ENCODE measurements around the gene LGI2. TPM values are rescaled to one million over a fixed set of nuclear protein-coding genes. Genes with fewer than 3 reads are reported as not detected.
A peak's percentile ranks its signal among the peaks of the same experiment; 100 is the strongest.

The LGI2 gene
- total and polyA plus RNA-seq, 7 donors: 0.23 to 6.7 (median 1.8) TPM; not detected in 1

DNA sequence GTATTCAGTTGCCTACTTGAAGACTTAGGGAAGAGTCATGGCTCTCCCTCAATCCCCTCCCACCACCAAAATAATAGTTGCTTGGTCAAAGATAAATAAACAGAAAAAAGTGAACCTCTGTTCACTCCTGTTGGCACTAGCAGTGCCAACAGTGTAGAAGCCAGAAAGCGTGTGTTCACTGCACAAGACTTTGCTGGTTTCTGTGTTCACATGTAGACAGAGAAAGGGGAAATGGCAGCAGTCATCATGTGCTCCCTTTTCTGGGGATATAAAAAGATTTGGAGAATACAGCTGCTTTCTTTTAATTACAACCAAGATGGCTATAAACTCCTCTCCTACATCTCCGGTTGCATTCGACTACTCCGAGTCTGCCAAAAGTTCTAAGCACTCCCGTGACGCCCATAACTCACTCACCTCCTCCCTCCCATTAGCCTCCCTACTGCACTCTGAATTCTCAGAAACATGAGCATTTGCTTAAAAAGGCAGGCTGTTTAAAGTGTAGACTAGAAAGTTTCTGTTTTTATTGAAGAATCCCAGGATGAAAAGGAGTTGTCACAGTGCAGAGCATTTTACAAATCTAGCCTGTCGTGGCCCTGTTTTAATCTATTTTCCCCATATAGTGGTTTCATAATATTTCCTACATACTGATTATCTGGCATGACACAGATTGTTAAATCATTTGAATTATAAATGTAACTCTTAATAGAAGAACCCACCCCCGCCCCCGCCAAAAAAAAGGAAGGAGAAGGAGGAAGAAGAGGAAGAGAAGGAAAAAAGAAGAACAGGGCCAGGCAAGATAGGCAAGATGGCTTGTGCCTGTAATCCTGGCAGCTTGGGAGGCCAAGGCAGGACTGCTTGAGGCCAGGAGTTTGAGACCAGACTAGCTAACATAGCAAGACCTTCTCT lies 16.7 kb downstream of the LGI2 start:
- peak overlapping the region; percentile 40 to 67 (median 55) for H3K27ac ChIP-seq
- no peaks in the 10 kb centered on the region for H3K9me3 ChIP-seq
- intact Hi-C loops (cut with DNase I): no loop called here
- WGBS, 2 donors: 69 to 80% methylated on average over 9 of the region's 9 CpGs
- H3K36me3 ChIP-seq: no peaks in the 10 kb centered on the region
- H3K4me3 ChIP-seq: no peak overlapping the region
- H3K27me3 ChIP-seq: no peaks in the 10 kb centered on the region
- no peak for DNase-seq
- TF ChIP-seq CTCF (IDR thresholded peaks at IDR 0.05) (no peak), POLR2A (IDR thresholded peaks at IDR 0.05) (no peak), POLR2AphosphoS5 (IDR thresholded peaks at IDR 0.05) (peak in 1 of 4 donors; percentile 30)
- peaks cover 2 to 26% (median 22%) of the 10 kb centered on the region in 4 donors for H3K4me1 ChIP-seq

DNA sequence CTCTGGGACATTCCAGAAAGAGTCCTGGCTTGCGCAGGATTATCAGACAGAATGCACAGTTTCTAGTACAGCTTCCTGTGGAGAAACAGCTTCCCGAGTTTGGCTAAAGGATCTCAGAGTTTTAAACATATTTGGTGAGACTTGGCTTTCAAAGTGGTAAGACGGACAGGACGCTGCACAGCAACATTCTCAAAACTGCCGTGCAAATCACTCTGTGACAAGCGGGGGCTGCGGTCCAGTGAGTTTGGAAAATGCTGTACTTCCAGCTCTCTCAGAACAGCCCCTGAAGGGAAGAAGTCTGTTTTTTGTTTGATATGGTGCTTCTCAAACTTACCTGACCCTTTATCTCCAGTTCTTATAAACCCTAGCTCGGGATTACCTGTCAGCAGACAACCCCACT lies 18.1 kb downstream of the LGI2 start:
- H3K27ac ChIP-seq: peak overlapping the region in 2 of 4 donors; percentile 50 to 67
- WGBS, 2 donors: 86 to 91% methylated on average over 8 of the region's 8 CpGs
- no peak for DNase-seq
- TF ChIP-seq CTCF (IDR thresholded peaks at IDR 0.05): no peak
- TF ChIP-seq POLR2A (IDR thresholded peaks at IDR 0.05): no peak
- no peak for TF ChIP-seq POLR2AphosphoS5 (IDR thresholded peaks at IDR 0.05)
- TF ChIP-seq EP300 (IDR thresholded peaks at IDR 0.05): no peak
- H3K9me3 ChIP-seq: no peaks in the 10 kb centered on the region
- no peaks in the 10 kb centered on the region for H3K36me3 ChIP-seq
- H3K4me3 ChIP-seq: no peak overlapping the region
- H3K27me3 ChIP-seq: no peaks in the 10 kb centered on the region
- peaks cover 2 to 26% (median 22%) of the 10 kb centered on the region in 4 donors for H3K4me1 ChIP-seq
- intact Hi-C loops (cut with DNase I): no loop called here

GRCh38 chr4:25011135-25011866 lies 19.4 kb downstream of the LGI2 start:
- H3K27ac ChIP-seq: no peak overlapping the region
- no peaks in the 10 kb centered on the region for H3K9me3 ChIP-seq
- peaks cover 2 to 26% (median 22%) of the 10 kb centered on the region in 4 donors for H3K4me1 ChIP-seq
- H3K36me3 ChIP-seq: no peaks in the 10 kb centered on the region
- H3K4me3 ChIP-seq: no peak overlapping the region
- TF ChIP-seq CTCF (IDR thresholded peaks at IDR 0.05) (no peak), EP300 (IDR thresholded peaks at IDR 0.05) (no peak), POLR2AphosphoS5 (IDR thresholded peaks at IDR 0.05) (no peak), POLR2A (IDR thresholded peaks at IDR 0.05) (no peak)
- DNase-seq: no peak
- intact Hi-C loops (cut with DNase I): no loop called here
- 63 to 77% methylated on average over 14 of the region's 14 CpGs for WGBS, 2 donors
- no peaks in the 10 kb centered on the region for H3K27me3 ChIP-seq

GRCh38 chr4:25007598-25007997 lies 23.1 kb downstream of the LGI2 start:
- Histone ChIP-seq H3K4me3 (no peak overlapping the region), H3K27ac (no peak overlapping the region), H3K27me3 (no peaks in the 10 kb centered on the region), H3K4me1 (no peaks in the 10 kb centered on the region), H3K9me3 (no peaks in the 10 kb centered on the region), H3K36me3 (no peaks in the 10 kb centered on the region)
- TF ChIP-seq EP300 (IDR thresholded peaks at IDR 0.05): no peak
- TF ChIP-seq CTCF (IDR thresholded peaks at IDR 0.05): no peak
- no peak for TF ChIP-seq POLR2AphosphoS5 (IDR thresholded peaks at IDR 0.05)
- no peak for TF ChIP-seq POLR2A (IDR thresholded peaks at IDR 0.05)
- peak; percentile 67 for DNase-seq
- intact Hi-C loops (cut with DNase I): no loop called here
- 86 to 92% methylated on average over 2 of the region's 2 CpGs for WGBS, 2 donors
